Keratinocyte (primary cell): Measurements from ENCODE around the gene CACNA1I.
A peak's percentile ranks its signal among the peaks of the same experiment; 100 is the strongest.

ENCODE experiments used
- CTCF ChIP-seq, 3 experiments: IDR thresholded peaks in 1 of 3; conservative IDR thresholded peaks in 1 of 3; optimal IDR thresholded peaks in 1 of 3; 2 replicates in 2 of 3; 3 replicates in 1 of 3; pipeline versions ENCODE3 to v1.5.1; 2011; ENCODE audit warnings: low read length in 3 of 3, mild to moderate bottlenecking in 3 of 3, moderate library complexity in 2 of 3, control low read depth in 1 of 3, inconsistent platforms in 1 of 3; ENCODE audit not compliant: insufficient read depth in 2 of 3; ENCODE audit errors: extremely low read depth in 1 of 3
- EZH2 ChIP-seq: IDR thresholded peaks from one replicate; pipeline ENCODE4 v1.6.1; 2012; ENCODE audit warnings: inconsistent platforms, mild to moderate bottlenecking, low read length, moderate library complexity

GRCh38 chr22:39528681-39529486, 41.7 kb upstream of the CACNA1I start:
- TF ChIP-seq EZH2 (no peak), CTCF (optimal IDR thresholded peaks at IDR 0.05 in 1 of 3, IDR thresholded peaks at IDR 0.05 in 1 of 3, conservative IDR thresholded peaks at IDR 0.05 in 1 of 3; ENCODE audit: extremely low read depth in 1 of 3, insufficient read depth in 2 of 3, low read length in 3 of 3) (peak; percentile 96 to 100 (median 98))
